Left ventricle myocardium superior (tissue), 1 donor: ENCODE measurements around the gene DAO. TPM values are rescaled to one million over a fixed set of nuclear protein-coding genes. Genes with fewer than 3 reads are reported as not detected.

Experiments
- ATAC-seq: fragments of 200-7000 bp; cut with Tn5 transposase; one replicate; pipeline ENCODE4 v1.9.1; 2020; ENCODE audit warnings: mild to moderate bottlenecking, moderate library complexity
- DNase-seq: peaks from one replicate; pipeline ENCODE4 v3.0.0-alpha.2; 2020
- intact Hi-C: fragments of 100-400 bp; cut with micrococcal nuclease; formaldehyde crosslinking; loops from one replicate; pipeline ENCODE4 v1.11.0; 2022
- total RNA-seq: library from RNA; stranded (reverse); fragmentation: NEBNext Ultra II Directional; extraction: Animal tissue kit (Norgen Biotek cat#: 25700); gene quantifications from one replicate; pipeline ENCODE4 v1.2.1, GENCODE V29; 2021
- donor health status: DM: no; HTN: yes; CAD: no; lungs with severe emphysema.

The DAO gene
- total RNA-seq, 1 donor from 2014 or later, result not detected

DNA sequence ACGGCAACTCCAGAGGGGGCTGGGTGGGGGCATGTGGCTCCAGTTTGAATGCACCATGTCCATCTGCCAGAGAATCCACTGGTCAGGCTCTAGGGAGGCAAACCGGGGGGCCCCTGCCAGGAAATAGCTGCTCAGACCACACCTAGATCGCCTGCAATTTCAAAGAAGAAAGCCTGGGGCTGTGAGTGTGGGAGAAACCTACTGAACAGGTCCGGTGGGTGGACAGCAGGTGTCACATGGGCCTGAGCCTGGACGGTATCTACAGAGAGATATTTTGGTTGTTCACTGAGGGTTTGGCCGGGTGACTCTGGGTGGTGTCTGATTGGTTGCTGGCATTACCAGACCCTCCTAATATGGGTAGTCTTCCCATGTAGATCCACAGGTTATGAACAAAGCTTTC, 32.0 kb downstream of the DAO start:
- no peak for ATAC-seq
- intact Hi-C loops, result no loop called here

DNA sequence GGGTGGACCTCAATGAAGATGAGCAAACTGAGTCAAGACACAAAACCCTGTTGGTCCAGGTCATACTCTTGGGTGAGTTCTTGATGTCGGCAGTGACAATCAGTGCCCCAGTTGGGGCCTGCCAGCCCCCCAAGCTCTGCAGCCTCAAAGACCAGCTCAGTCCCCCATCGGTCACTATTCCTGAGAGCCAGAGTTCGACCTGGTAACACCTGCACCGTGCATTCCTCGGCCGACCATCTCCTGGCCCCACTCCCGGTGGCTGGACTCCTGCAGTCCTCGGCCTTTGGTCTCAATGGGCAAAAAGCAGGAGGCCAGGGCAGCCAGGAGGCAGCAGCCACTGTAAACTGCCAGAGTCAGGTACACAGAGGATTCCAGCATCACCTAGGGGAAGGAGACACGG, 32.5 kb downstream of the DAO start:
- ATAC-seq (no peak), DNase-seq (no peak)
- intact Hi-C loops, result no loop called here

More for the DNA sequence above, 32.0 kb downstream of the DAO start:
- no peak for DNase-seq

DNA sequence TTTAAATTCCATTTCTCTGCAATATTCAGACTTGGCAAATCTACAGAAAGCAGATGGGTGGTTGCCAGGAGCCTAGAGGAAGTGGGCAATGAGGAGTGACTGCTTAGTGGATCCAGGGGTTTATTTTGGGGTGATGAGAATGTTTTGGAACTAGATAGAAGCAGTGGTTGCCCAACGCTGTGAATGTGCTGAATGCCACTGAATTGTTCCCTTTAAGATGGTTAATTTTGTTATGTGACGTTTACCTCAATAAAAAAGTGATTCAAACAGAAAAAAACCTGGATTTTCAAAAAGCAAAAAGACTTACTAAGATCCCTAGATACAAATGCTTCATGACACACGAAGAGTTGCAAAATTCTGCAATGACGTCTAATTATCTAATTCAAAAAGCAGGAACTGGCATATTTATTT, 34.2 kb downstream of the DAO start:
- intact Hi-C loops, result no loop called here
- ATAC-seq (peak; percentile 56), DNase-seq (no peak)

DNA sequence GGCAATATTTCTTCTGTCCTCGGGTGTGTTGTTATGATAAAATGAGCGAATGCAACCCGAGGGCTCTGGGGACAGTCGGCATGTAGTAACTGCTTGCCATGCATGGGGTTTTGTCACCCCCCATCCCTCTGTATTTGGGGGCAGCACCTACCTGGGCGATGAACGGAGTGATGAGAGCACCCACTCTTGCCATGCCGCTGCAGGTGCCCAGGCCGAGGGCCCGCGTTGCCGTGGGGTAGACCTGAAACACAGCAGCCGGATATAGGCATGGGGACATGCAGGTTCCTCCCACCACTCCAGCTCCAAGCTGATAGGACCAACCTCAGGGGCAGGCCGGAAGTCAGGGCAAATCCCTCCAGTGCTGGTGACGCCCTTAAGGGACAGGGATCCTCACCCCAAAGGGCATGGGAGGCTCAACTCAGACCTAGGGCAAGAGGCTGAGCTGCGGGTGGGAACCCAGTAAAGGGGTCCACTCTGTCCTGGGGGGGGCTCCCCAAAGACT, 35.8 kb downstream of the DAO start:
- intact Hi-C loops, result no loop called here
- ATAC-seq (no peak), DNase-seq (no peak)

DNA sequence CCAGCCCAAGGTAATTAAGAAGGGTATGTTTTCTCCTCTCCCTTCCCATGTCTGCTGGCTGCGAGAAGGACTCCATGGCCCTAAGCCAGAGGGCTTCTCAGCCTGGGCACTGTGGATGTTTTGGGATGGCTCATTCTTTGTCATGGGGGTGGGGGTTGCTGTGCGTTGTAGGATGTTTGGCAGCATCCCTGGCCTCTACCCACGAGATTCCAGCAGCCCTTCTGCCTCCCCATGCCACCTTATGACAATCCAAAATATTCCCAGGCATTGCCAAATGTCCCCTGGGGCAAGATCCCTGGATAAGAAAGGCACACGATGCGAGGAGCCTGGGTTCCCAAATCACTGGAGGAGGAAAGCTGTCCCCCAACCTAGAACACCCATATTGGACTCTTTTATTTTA, 36.4 kb downstream of the DAO start:
- DNase-seq (no peak), ATAC-seq (no peak)
- intact Hi-C loops, result no loop called here

DNA sequence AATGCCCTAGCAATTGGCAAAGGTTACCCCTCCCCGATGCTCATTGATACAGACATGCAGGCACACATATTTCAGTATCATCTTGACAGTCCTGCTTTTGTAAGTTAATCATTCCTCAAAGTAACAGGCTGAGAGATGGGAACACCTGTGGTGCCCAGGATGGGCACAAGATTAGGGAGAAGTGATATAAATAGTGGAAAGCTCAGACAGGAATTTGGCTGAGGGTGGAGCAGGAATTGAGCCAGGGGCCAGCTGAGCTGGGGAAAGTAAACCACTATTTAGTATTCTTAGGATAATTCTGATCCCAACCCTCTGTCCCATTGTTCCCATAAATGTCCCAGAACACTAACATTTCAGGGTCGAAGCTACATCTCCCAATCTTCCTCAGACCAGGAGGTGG, 38.3 kb downstream of the DAO start:
- DNase-seq (no peak), ATAC-seq (no peak)
- intact Hi-C loops, result no loop called here

DNA sequence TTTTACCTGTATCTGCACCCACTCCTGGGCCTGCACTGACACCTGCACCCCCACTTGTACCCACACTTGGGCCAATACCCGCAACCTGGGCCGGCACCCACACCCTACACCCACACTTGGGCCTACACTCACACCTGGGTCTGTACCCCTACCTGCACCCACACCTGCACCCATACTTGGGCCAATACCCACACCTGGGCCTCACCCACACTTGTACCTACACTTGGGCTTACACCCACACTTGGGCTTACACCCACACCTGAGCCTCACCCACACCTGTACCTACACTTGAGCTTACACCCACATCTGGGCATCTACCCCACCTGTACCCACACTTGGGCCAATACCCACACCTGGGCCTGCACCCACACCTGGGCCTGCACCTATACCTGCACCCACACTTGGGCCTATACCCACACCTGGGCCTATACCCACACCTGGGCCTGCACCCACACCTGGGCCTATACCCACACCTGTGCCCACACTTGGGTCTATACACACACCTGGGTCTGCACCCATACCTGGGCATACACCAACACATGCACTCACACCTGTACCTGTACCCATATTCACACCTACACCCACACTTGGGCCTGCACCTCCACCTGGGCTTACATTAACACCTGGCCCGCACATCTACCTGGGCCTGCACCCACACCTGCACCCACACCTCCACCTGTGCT, 39.2 kb downstream of the DAO start:
- DNase-seq, result no peak
- intact Hi-C loops, result no loop called here
- ATAC-seq, result no peak

DNA sequence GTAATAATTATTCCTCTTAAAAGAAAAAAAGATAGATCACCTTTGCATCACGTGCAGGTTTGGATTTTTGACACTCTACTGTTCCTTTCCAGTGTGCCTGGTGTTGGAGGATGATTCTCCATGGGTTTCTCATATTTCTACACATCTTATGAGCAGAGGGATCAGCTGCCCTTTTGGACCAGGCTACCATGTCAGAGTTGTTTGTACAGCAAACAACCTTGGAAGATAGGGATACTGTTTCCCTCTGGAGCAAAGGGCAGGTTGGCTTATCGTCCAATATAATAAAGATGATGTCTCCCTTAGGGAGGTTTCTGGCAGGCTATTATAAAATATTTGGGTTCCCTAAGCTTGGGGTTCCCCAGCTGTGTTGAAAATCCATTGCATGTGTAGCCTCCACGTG, 42.1 kb downstream of the DAO start:
- intact Hi-C loops, result no loop called here
- ATAC-seq, result no peak
- no peak for DNase-seq

DNA sequence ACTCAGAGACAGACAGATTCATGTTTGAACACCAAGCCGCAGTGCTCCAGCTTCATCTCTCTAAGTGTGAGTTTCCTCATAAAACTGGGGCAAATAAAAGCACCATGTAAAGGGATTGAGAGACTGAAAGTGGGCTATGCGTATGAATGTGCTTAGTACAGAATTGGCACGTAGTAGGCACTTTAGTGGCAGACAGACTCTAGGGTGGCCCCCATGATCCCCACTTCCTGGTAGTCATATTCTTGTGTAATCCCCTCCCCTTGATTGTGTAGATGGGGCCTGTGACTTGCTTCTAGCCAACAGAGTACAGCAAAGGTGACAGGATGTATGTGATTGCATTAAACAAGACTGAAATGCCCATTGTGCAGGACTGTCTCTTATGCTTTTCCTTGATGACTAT, 43.0 kb downstream of the DAO start:
- DNase-seq, result no peak
- intact Hi-C loops, result no loop called here
- ATAC-seq, result no peak

DNA sequence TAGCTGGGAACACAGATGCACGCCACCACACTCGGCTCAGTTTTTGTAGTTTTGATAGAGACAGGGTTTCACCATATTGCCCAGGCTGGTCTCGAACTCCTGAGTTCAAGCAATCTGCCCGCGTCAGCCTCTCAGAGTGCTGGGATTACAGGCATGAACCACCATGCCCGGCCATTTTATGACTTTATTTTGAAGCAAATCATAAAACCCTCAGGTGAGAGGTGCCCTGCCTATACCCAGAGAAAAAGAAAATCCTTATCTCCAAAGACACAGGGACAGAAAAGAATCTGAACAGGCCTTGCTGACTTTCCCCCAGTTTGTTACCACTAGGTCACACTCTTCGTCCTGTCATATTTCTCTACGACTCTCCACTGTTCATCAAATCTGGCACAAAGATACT, 48.8 kb downstream of the DAO start:
- ATAC-seq (no peak), DNase-seq (no peak)
- intact Hi-C loops, result no loop called here

DNA sequence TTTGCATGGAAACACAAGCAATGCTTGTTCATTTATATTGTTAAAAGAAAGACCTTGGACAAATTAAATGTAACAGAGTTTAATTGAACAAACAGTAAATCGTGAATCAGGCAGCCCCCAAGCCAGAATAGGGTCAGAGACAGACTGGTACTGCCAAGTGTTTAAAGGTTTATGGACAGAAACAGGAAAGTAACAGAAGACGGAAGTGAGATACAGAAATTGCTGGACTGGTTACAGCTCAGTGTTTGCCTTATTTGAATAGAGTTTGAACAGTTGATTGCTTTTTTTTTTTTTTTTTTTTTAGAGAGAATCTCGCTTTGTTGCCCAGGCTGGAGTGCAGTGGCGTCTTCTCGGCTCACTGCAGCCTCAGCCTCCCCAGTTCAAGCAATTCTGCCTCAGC, 50.3 kb downstream of the DAO start:
- no peak for ATAC-seq
- no peak for DNase-seq
- intact Hi-C loops, result no loop called here

DNA sequence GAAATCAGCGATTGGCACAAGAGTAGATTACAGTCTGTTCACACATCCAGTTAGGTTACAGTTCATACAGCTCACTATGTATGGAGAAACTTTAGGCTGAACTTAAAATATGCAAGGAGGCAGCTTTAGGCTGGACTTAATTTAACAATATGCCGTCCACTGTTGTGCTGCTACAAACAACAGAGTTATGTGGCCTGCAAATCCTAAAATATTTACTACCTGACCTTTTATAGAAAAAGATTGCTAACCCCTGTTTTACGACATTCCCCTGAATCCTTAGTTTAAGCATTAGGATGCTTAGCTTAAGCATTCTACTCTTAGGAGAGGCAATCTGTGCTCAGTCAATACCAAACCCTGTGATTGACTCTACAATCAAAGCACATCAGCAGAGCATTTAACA, 50.9 kb downstream of the DAO start:
- ATAC-seq (no peak), DNase-seq (no peak)
- intact Hi-C loops, result no loop called here

DNA sequence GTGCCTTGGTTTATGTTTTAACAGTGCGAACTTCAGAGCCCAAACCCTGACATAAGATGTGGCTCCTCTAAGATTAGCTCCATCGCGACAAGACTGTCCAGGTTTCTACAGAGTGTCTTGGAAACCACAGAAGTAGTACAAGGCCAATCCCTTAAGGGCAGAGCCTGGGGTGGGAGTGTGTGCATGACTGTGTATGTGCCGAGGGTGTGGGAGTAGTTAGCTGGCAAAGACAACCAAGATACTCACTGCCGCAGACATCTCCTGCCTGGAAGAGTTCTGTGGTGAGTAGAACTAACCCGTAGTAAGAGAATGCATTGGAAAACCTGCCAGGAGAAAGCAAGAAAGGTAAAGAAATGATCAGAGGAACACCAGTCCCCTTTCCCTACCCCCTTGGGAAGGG, 54.1 kb downstream of the DAO start:
- no peak for DNase-seq
- intact Hi-C loops, result no loop called here
- ATAC-seq, result no peak

DNA sequence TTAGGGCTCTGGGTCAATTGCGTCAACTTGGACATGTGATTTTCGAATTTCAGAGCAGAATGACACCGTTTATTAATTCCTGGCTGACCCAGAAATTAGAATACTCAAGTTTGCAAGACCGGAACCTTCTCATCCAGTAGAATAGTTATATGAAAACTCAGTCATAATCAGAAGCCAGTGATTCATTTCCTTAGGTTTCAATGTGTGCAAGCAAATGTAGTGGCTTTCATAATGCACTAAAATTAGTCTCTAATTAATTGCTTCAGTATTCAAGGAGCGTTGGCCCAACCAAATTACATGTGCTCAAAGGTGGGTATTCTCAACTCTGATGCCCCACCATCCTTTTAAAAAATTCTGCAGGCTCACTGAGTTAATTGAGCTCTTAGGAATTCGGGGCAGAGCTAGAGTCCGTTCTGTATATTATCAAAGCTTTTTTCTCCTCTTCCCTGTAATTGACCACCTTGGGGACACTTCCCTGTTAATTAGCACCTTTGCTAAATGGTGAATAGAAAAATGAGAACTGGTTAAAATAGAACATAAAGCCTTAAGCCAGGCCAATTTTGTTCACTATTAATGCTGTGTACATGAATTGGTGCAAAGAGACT, 55.4 kb downstream of the DAO start:
- DNase-seq (no peak), ATAC-seq (no peak)
- intact Hi-C loops, result no loop called here

DNA sequence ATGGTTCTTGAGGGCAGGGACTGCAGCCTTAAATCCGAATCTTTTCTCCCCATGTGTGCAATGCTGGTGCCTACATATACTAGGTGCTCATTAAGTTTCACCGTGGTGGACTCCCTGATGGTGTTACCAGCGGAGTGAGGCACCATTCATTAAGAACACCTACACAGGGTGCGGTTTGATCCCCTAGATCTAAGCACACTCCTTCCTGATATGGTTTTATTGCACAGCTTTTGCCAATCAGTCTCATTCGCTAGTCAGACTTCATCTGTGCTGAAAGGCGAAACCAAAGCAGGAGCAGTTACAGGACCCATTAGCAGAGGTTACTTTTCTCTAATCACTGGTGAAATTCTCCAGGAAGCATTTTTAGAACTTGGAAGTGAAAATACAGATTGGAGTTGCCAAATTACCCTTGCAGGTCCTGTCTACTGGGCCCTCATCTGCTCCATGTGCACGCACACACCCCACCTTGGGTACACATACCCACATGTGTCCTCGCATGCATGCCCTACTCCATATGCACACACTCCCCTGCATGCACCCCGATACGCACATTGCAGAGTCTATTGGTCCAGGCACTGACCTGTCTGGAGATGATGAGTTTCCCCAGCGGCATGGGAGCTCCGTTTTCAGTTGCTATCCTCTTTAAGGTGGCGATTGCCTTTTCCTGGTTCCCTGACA, 58.5 kb downstream of the DAO start:
- no peak for ATAC-seq
- no peak for DNase-seq
- intact Hi-C loops, result no loop called here

DNA sequence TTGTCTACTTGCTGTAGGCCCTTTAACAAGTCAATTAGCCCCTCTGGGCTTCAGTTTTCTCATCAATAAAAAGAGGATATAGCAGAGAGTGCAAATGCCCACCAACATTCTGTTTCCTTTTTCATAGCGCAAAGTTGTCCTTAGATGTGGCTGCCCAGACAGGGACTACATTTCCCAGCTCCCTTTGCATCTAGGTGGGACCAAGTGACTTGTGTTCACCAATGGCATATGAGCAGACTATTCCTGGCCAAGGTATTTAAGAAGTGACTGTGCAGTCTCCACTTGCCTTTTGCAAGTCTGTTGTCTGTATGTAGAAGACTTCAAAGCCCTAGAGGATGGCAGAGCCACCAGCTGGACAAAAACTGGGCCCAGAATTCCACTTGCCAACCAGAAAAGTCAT, 59.7 kb downstream of the DAO start:
- intact Hi-C loops, result no loop called here
- DNase-seq (no peak), ATAC-seq (peak; percentile 81)

DNA sequence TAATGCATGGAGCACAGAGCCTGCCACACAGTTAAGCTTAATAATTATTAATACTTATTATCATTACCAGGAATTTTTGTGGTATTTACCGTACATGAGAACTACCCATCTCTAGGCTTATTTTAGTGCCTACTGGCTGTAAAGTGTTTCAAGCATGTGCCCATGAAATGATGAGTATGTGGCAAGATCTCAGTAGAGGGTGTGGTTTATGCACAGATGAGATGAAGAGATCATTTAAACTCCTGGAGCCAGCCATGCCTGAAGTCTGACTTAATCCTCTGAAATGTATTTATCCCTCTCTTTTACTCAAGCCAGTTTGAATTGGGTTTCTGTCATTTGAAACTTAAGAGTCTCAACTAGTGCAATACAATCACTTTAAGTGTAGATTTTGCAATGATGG, 60.2 kb downstream of the DAO start:
- intact Hi-C loops, result no loop called here
- DNase-seq, result no peak

DNA sequence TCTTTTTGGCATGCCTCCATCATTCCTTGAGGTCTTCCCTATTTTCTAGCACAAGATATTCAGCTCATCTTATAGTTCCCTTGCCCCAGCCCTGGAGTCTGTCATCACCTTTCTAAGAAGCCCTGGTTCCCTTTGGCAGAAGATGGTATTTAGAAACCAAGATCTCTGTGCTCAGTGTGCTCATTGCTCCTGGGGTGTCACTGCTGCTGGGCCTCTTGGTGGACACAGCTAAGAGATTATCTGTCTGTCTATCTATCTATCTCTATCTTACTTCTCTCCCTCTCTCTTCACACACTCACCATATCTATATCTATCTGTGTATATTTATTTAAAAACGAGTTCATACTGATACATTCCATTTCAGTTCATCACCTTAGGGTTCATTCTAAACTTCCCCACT, 67.2 kb downstream of the DAO start:
- ATAC-seq (no peak), DNase-seq (no peak)
- intact Hi-C loops, result no loop called here

More for the DNA sequence above, 60.2 kb downstream of the DAO start:
- no peak for ATAC-seq

DNA sequence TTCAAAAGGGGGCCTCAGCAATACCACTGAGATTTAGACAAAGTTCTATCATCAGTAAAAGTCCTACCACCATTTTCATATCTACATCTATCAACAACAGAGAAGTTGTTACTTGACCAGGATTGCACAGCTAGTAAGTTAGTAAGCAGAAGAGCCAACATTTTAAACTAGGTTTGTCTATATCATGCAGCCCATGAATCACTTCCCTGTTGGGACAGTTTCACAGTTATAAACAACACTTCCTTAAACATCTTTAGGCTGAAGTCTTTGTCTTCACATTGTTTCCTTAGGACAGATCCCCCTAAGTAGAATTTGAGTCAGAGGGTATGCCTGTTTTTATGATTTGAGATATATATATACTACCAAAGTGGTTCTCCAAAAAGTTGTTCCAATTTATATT, 68.5 kb downstream of the DAO start:
- DNase-seq (no peak), ATAC-seq (no peak)
- intact Hi-C loops, result no loop called here

DNA sequence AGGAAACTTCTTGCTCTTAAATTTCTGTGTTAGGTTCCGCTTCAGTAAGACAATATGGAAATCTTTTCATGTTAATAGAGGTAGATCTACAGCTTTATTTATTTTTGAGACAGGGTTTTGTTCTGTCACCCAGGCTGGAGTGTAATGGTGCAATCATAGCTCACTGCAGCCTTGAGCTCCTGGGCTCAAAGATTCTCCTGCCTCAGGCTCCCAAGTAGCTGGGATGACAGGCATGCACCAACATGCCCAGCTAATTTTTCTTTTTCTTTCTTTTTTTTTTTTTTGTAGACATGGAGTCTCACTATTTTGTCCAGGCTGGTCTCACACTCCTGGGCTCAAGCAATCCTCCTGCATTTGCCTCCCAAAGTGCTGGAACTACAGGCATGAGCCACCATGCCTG, 70.1 kb downstream of the DAO start:
- DNase-seq (no peak), ATAC-seq (no peak)
- intact Hi-C loops, result loop anchor here (10.0 kb wide), 1 partner anchor 385 kb away; the partner anchor contains the start of genes ISCU and SART3
